ENCODE measurements around the gene AGAP1. TPM values are rescaled to one million over a fixed set of nuclear protein-coding genes. Genes with fewer than 3 reads are reported as not detected.
A peak's percentile ranks its signal among the peaks of the same experiment; 100 is the strongest.

AGAP1 gene
- total and polyA plus RNA-seq, 7 donors = 4.2 to 21.6 (median 16.6) TPM

GRCh38 chr2:235641956-235642355 is 148.1 kb downstream of the AGAP1 start:
- ATAC-seq (no peak), DNase-seq (no peak)
- 67 to 85% (median 72%) methylated on average over 8 of the region's 8 CpGs for WGBS, 3 donors
- Histone ChIP-seq H3K4me1 (peaks cover 40% of the 10 kb centered on the region), H3K27ac (no peak overlapping the region), H3K36me3 (ENCODE audit: insufficient read depth in 1 of 2, low read depth in 1 of 2) (no peaks in the 10 kb centered on the region), H3K4me3 (no peak overlapping the region), H3K9me3 (no peaks in the 10 kb centered on the region), H3K27me3 (ENCODE audit: insufficient read depth in 3 of 3, low read length in 2 of 3) (no peaks in the 10 kb centered on the region)
- intact Hi-C loops (cut with DNase I) = no loop called here
- TF ChIP-seq CTCF (IDR thresholded peaks at IDR 0.05) = no peak

- ATAC-seq = peak; percentile 14 to 38 (median 26)
- Histone ChIP-seq H3K4me3 (no peak overlapping the region), H3K27me3 (ENCODE audit: insufficient read depth in 3 of 3, low read length in 2 of 3) (no peaks in the 10 kb centered on the region), H3K36me3 (ENCODE audit: insufficient read depth in 1 of 2, low read depth in 1 of 2) (no peaks in the 10 kb centered on the region), H3K27ac (no peak overlapping the region), H3K9me3 (no peaks in the 10 kb centered on the region), H3K4me1 (peaks cover 40% of the 10 kb centered on the region)
- peak in 1 of 2 donors; percentile 36 for DNase-seq
- no peak for TF ChIP-seq CTCF (IDR thresholded peaks at IDR 0.05)
- intact Hi-C loops (cut with DNase I) = no loop called here
- WGBS, 3 donors = 69 to 82% (median 73%) methylated on average over 9 of the region's 9 CpGs
Observed at GRCh38 chr2:235642446-235643098, 148.7 kb downstream of the AGAP1 start.

- Histone ChIP-seq H3K4me1 (peaks cover 38% of the 10 kb centered on the region), H3K36me3 (ENCODE audit: insufficient read depth in 1 of 2, low read depth in 1 of 2) (no peaks in the 10 kb centered on the region), H3K9me3 (no peaks in the 10 kb centered on the region), H3K27ac (no peak overlapping the region), H3K4me3 (no peak overlapping the region), H3K27me3 (ENCODE audit: insufficient read depth in 3 of 3, low read length in 2 of 3) (no peaks in the 10 kb centered on the region)
- DNase-seq = no peak
- no peak for ATAC-seq
- TF ChIP-seq CTCF (IDR thresholded peaks at IDR 0.05) = no peak
- intact Hi-C loops (cut with DNase I) = no loop called here
- 68 to 75% (median 69%) methylated on average over 16 of the region's 16 CpGs for WGBS, 3 donors
Observed at GRCh38 chr2:235643680-235644511, 150.1 kb downstream of the AGAP1 start.

GRCh38 chr2:235647264-235647663 is 153.4 kb downstream of the AGAP1 start:
- intact Hi-C loops (cut with DNase I) = no loop called here
- 96 to 98% (median 97%) methylated on average over 6 of the region's 6 CpGs for WGBS, 3 donors
- ATAC-seq (no peak), DNase-seq (no peak)
- Histone ChIP-seq H3K36me3 (ENCODE audit: insufficient read depth in 1 of 2, low read depth in 1 of 2) (no peaks in the 10 kb centered on the region), H3K4me3 (no peak overlapping the region), H3K9me3 (no peaks in the 10 kb centered on the region), H3K27me3 (ENCODE audit: insufficient read depth in 3 of 3, low read length in 2 of 3) (no peaks in the 10 kb centered on the region), H3K4me1 (peaks cover 17% of the 10 kb centered on the region), H3K27ac (no peak overlapping the region)
- no peak for TF ChIP-seq CTCF (IDR thresholded peaks at IDR 0.05)
